PC-3 (cell line): ENCODE data around the gene NDUFC1. TPM values are rescaled to one million over a fixed set of nuclear protein-coding genes. Genes with fewer than 3 reads are reported as not detected.
"Not testable (repeated sequence)": the region's sequence is repeated elsewhere in the genome, so short reads cannot be mapped to it uniquely, and the experiment has no call there.

Experiments
- ATAC-seq: fragments of 200-7000 bp; cut with Tn5 transposase; 2 replicates; pipeline ENCODE4 v1.9.1; 2020; ENCODE audit warnings: mild to moderate bottlenecking, moderate library complexity
- BruUV-seq: library from RNA; stranded (reverse); fragments of 400-500 nt; replicated peaks from 2 replicates; lab custom pipeline; 2021; lab: Mats Ljungman, UMichigan
- CTCF ChIA-PET: fragments of 300-600 bp; sonication (Branson Sonifier 250); formaldehyde crosslinking; loops from one replicate; lab custom pipeline; 2022; ENCODE audit warnings: antibody characterized with exemption; lab: Charles Lee
- POLR2A ChIA-PET: fragments of 300-600 bp; sonication (Branson Sonifier 250); formaldehyde crosslinking; loops from one replicate; lab custom pipeline; 2022; ENCODE audit warnings: antibody characterized with exemption; ENCODE audit not compliant: unreplicated experiment; lab: Charles Lee
- DNase-seq: peaks from one replicate; pipeline ENCODE4 v3.0.0-alpha.2; 2015
- H2AFZ ChIP-seq: fragments of 300-600 bp; sonication (generic); 2 replicates; pipeline ENCODE4 v1.6.0; 2016; ENCODE audit warnings: antibody characterized with exemption, low read length
- H3F3A ChIP-seq: fragments of 300-600 bp; sonication (generic); one replicate; pipeline ENCODE4 v1.6.0; 2017; ENCODE audit warnings: antibody characterized with exemption, low read length, control low read depth, mild to moderate bottlenecking; ENCODE audit not compliant: unreplicated experiment
- H3K27ac ChIP-seq: fragments of 300-600 bp; sonication (generic); 2 replicates; pipeline ENCODE4 v1.5.1; 2016; ENCODE audit warnings: mild to moderate bottlenecking, low read length
- H3K27me3 ChIP-seq: fragments of 300-600 bp; sonication (generic); 2 replicates; pipeline ENCODE4 v1.6.1; 2016; ENCODE audit warnings: low read length, mixed read lengths
- H3K36me3 ChIP-seq: fragments of 300-600 bp; sonication (generic); 2 replicates; pipeline ENCODE4 v1.6.1; 2016; ENCODE audit warnings: low read depth, mixed run types, low read length, mixed read lengths
- H3K4me1 ChIP-seq: fragments of 300-600 bp; sonication (generic); 2 replicates; pipeline ENCODE4 v1.5.1; 2016; ENCODE audit warnings: low read length; ENCODE audit not compliant: insufficient read depth
- H3K4me2 ChIP-seq: fragments of 300-600 bp; sonication (generic); 2 replicates; pipeline ENCODE4 v1.6.0; 2016; ENCODE audit warnings: low read length
- H3K4me3 ChIP-seq: fragments of 300-600 bp; sonication (generic); 2 replicates; pipeline ENCODE4 v1.5.1; 2016; ENCODE audit warnings: mild to moderate bottlenecking, low read length, mixed read lengths
- H3K79me2 ChIP-seq: fragments of 300-600 bp; sonication (generic); 2 replicates; pipeline ENCODE4 v1.6.1; 2017; ENCODE audit warnings: low read length, mixed read lengths
- H3K9ac ChIP-seq: fragments of 300-600 bp; sonication (generic); 2 replicates; pipeline ENCODE4 v1.6.0; 2016; ENCODE audit warnings: mild to moderate bottlenecking, low read length
- H3K9me2 ChIP-seq: fragments of 300-600 bp; sonication (generic); replicated peaks from 2 replicates; pipeline ENCODE4 v1.6.1; 2016; ENCODE audit warnings: mixed run types, low read length, mixed read lengths
- H3K9me3 ChIP-seq: fragments of 300-600 bp; sonication (generic); 2 replicates; pipeline ENCODE4 v1.6.1; 2016; ENCODE audit warnings: low read length, mixed read lengths
- H4K20me1 ChIP-seq: fragments of 300-600 bp; sonication (generic); 2 replicates; pipeline ENCODE4 v1.6.1; 2016; ENCODE audit warnings: low read length, mixed read lengths
- CTCF ChIP-seq: fragments of 300-600 bp; sonication (generic); conservative IDR thresholded peaks from 2 replicates; pipeline ENCODE4 v1.5.1; 2017; ENCODE audit warnings: antibody characterized with exemption, low read depth, mild to moderate bottlenecking, low read length
- EZH2 ChIP-seq: fragments of 300-600 bp; sonication (generic); IDR thresholded peaks from one replicate; pipeline ENCODE4 v1.6.1; 2017; ENCODE audit warnings: antibody characterized with exemption, mild to moderate bottlenecking, low read length; ENCODE audit not compliant: unreplicated experiment
- EZH2phosphoT487 ChIP-seq: fragments of 300-600 bp; sonication (generic); IDR thresholded peaks from 2 replicates; pipeline ENCODE4 v1.6.1; 2018; ENCODE audit warnings: mild to moderate bottlenecking, antibody characterized with exemption, low read length, borderline replicate concordance
- intact Hi-C: fragments of 100-400 bp; cut with micrococcal nuclease; formaldehyde crosslinking; loops from 2 replicates; pipeline ENCODE4 v1.9.0; 2023
- total RNA-seq: library from RNA; depleted of rRNA; stranded (reverse); fragments of >200 nt; gene quantifications from 2 replicates; pipeline ENCODE4 v1.2.3, GENCODE V29; 2014

The NDUFC1 gene
- total RNA-seq, 1 experiment from 2014 or later: 92.9 TPM

DNA sequence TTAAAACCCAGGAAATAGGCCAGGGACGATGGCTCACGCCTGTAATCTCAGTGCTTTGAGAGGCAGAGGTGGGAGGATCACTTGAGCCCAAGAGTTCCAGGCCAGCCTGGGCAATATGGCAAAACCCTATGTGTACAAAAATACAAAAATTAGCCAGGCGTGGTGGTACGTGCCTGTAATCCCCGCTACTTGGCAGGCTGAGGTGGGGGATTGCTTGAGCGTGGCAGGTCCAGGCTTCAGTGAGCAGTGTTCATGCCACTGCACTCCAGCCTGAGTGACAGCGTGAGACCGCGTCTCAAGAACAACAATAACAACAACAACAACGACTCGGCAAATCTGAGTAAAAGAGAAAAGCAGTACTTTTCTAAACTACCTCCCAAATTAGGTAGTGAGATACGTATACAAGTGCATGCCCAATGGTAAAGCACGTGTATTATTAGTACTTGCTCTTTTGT is 13.0 kb upstream of the NDUFC1 start:
- Histone ChIP-seq H3K9ac (no peak overlapping the region), H3K27ac (no peak overlapping the region), H3K79me2 (peaks cover 100% of the 10 kb centered on the region), H3K4me1 (no peaks in the 10 kb centered on the region), H4K20me1 (peaks cover 63% of the 10 kb centered on the region), H2AFZ (no peak overlapping the region), H3K4me2 (no peak overlapping the region), H3K36me3 (no peaks in the 10 kb centered on the region), H3K27me3 (no peaks in the 10 kb centered on the region), H3F3A (no peaks in the 10 kb centered on the region), H3K9me3 (no peaks in the 10 kb centered on the region), H3K4me3 (no peak overlapping the region), H3K9me2 (no peaks in the 10 kb centered on the region)
- ChIA-PET POLR2A (no interaction called here), CTCF (no interaction called here)
- intact Hi-C loops: no loop called here
- ATAC-seq (no peak), DNase-seq (no peak)
- no peak for TF ChIP-seq EZH2phosphoT487
- TF ChIP-seq EZH2: no peak
- TF ChIP-seq CTCF: no peak
- no TSS peak for BruUV-seq

- ATAC-seq: no peak
- BruUV-seq: no TSS peak
- CTCF ChIA-PET: no interaction called here
Measured at GRCh38 chr4:139314047-139314800, 11.9 kb upstream of the NDUFC1 start.

DNA sequence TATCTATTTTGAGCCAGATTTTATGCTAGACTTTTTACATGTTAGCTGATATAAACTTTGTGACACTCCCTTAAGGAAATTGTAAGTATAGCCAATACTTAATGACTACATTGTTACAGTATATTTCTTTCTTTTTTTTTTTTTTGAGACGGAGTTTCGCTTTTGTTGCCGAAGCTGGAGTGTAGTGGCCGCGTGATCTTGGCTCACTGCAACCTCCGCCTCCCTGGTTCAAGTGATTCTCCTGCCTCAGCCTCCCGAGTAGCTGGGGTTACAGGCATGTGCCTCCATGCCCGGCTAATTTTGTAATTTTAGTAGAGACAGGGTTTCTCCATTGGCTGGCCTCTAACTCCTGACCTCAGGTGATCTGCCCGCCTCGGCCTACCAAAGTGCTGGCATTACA is 11.1 kb upstream of the NDUFC1 start:
- CTCF ChIA-PET, H3K4me1 ChIP-seq, H2AFZ ChIP-seq, BruUV-seq, H3K27ac ChIP-seq, H3K36me3 ChIP-seq, ATAC-seq, H3K9me3 ChIP-seq, H3F3A ChIP-seq, H3K9ac ChIP-seq, intact Hi-C loops, H3K4me2 ChIP-seq, H3K9me2 ChIP-seq, H3K4me3 ChIP-seq, DNase-seq, H3K27me3 ChIP-seq: not testable (repeated sequence)
- POLR2A ChIA-PET: interaction anchor here (0.5 kb wide), 1 partner anchor 148 kb away, joined by 6 read pairs; no protein-coding TSS in a partner anchor
- H4K20me1 ChIP-seq: peaks cover 60% of the 10 kb centered on the region
- H3K79me2 ChIP-seq: peaks cover 100% of the 10 kb centered on the region

More at GRCh38 chr4:139314047-139314800, 11.9 kb upstream of the NDUFC1 start:
- Histone ChIP-seq H3K4me2 (no peak overlapping the region), H2AFZ (no peak overlapping the region), H3F3A (no peaks in the 10 kb centered on the region), H3K9me3 (no peaks in the 10 kb centered on the region), H3K4me1 (no peaks in the 10 kb centered on the region), H3K9me2 (no peaks in the 10 kb centered on the region), H3K36me3 (no peaks in the 10 kb centered on the region), H4K20me1 (peaks cover 60% of the 10 kb centered on the region), H3K4me3 (no peak overlapping the region), H3K27me3 (no peaks in the 10 kb centered on the region), H3K27ac (no peak overlapping the region), H3K79me2 (peaks cover 100% of the 10 kb centered on the region), H3K9ac (no peak overlapping the region)
- POLR2A ChIA-PET: no interaction called here
- no peak for DNase-seq
- intact Hi-C loops: no loop called here
- TF ChIP-seq EZH2: no peak
- TF ChIP-seq EZH2phosphoT487: no peak
- no peak for TF ChIP-seq CTCF
